ENCODE data around the gene ZNF526. TPM values are rescaled to one million over a fixed set of nuclear protein-coding genes. Genes with fewer than 3 reads are reported as not detected.

The ZNF526 gene
- total RNA-seq, 1 experiment from 2014 or later = 21.3 TPM

DNA sequence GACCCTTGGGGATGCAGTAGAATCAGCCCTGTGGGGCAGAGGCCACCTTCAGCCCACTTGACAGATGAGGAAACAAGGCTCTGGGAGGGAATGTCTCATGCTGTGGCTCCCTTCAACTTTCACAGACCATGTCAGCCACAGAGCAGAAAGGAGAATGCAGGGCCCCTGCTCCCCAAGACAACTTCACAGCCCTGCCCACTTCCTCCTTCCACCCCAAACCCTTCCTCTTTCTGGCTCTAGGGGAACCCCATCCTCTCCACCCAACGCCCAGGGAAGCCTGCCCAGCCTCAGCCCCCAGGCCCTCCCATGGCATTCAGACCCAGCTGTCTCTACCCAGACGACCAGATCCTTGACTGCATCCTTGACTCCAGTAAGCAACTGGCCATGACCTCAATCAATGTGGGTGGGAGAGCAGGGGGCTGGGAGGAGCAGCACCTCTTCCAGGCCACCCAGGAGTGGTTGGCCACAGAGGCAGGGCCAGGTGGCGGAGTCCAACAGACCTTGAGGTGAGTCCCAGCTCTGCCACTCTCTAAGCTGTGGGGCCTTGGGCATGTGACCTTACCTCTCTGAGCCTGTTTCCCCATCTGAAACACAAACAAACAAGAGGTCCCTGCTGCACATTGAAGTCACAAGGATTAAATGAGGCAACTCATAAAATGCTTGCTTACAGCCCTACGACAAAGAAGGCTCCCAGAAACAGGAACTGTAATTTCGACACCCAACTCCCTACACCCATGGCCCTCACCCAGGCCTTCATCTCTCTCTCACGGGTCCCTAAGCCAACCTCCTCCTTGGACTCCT is 18.4 kb upstream of the ZNF526 start:
- H3K4me3 ChIP-seq (ENCODE audit: low read depth, low read length, poor library complexity, severe bottlenecking) = no peak overlapping the region
- no TSS peak for BruUV-seq (replicated peaks)
- H3K27ac ChIP-seq (ENCODE audit: low read depth, low read length, poor library complexity, severe bottlenecking) = no peak overlapping the region
- H3K36me3 ChIP-seq (ENCODE audit: insufficient read depth, low read length, poor library complexity, severe bottlenecking) = peaks cover 62% of the 10 kb centered on the region
- no peaks in the 10 kb centered on the region for H3K27me3 ChIP-seq (replicated peaks; ENCODE audit: insufficient read depth, low read depth, low read length, poor library complexity)
- no peaks in the 10 kb centered on the region for H3K9me3 ChIP-seq (ENCODE audit: low read depth, low read length, poor library complexity, severe bottlenecking)
- no peaks in the 10 kb centered on the region for H3K4me1 ChIP-seq (ENCODE audit: insufficient read depth, low read length, poor library complexity, severe bottlenecking)
- intact Hi-C loops (cut with micrococcal nuclease; ENCODE audit: unreplicated experiment) = no loop called here
- ChIA-PET CTCF (no interaction called here), POLR2A (ENCODE audit: low non-redundant PET) (no interaction called here)
- TF ChIP-seq CTCF (conservative IDR thresholded peaks at IDR 0.05; ENCODE audit: low read depth, low read length) (no peak), EZH2 (IDR thresholded peaks at IDR 0.05; ENCODE audit: borderline replicate concordance, low read depth, low read length, poor library complexity, severe bottlenecking) (no peak)
- DNase-seq (ENCODE audit: low spot score) = no peak

- no peak overlapping the region for H3K4me3 ChIP-seq (ENCODE audit: low read depth, low read length, poor library complexity, severe bottlenecking)
- no peaks in the 10 kb centered on the region for H3K4me1 ChIP-seq (ENCODE audit: insufficient read depth, low read length, poor library complexity, severe bottlenecking)
- H3K9me3 ChIP-seq (ENCODE audit: low read depth, low read length, poor library complexity, severe bottlenecking) = no peaks in the 10 kb centered on the region
- ChIA-PET CTCF (no interaction called here), POLR2A (ENCODE audit: low non-redundant PET) (no interaction called here)
- peaks cover 62% of the 10 kb centered on the region for H3K36me3 ChIP-seq (ENCODE audit: insufficient read depth, low read length, poor library complexity, severe bottlenecking)
- no peak for TF ChIP-seq EZH2 (IDR thresholded peaks at IDR 0.05; ENCODE audit: borderline replicate concordance, low read depth, low read length, poor library complexity, severe bottlenecking)
- no peak for TF ChIP-seq CTCF (conservative IDR thresholded peaks at IDR 0.05; ENCODE audit: low read depth, low read length)
- DNase-seq (ENCODE audit: low spot score) = no peak
- intact Hi-C loops (cut with micrococcal nuclease; ENCODE audit: unreplicated experiment) = no loop called here
- H3K27me3 ChIP-seq (replicated peaks; ENCODE audit: insufficient read depth, low read depth, low read length, poor library complexity) = no peaks in the 10 kb centered on the region
- no peak overlapping the region for H3K27ac ChIP-seq (ENCODE audit: low read depth, low read length, poor library complexity, severe bottlenecking)
- BruUV-seq (replicated peaks) = no TSS peak
Measured at GRCh38 chr19:42202290-42202880, 17.7 kb upstream of the ZNF526 start.

DNA sequence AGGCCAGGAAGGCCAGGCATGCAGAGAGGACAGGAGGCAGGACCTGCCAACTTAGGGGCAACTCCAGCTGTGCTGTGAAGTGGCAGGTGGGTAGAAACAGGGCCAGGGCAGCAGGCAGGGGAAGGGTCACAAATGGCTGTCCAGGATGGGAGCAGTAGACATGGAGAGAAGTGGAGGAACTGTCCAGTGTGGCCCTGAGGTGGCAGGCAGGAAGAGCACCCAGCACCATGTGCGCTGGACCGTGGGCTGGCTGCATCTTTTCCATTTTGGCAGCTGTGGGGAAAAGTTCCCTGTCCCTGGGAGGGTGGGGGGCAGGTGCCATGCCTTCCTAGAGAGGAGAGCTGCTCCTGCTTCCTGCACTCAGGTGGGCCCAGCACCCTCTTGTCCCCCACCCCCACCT is 16.4 kb upstream of the ZNF526 start:
- DNase-seq (ENCODE audit: low spot score) = no peak
- TF ChIP-seq EZH2 (IDR thresholded peaks at IDR 0.05; ENCODE audit: borderline replicate concordance, low read depth, low read length, poor library complexity, severe bottlenecking) = no peak
- TF ChIP-seq CTCF (conservative IDR thresholded peaks at IDR 0.05; ENCODE audit: low read depth, low read length) = no peak
- Histone ChIP-seq H3K9me3 (ENCODE audit: low read depth, low read length, poor library complexity, severe bottlenecking) (no peaks in the 10 kb centered on the region), H3K36me3 (ENCODE audit: insufficient read depth, low read length, poor library complexity, severe bottlenecking) (peaks cover 64% of the 10 kb centered on the region), H3K27me3 (replicated peaks; ENCODE audit: insufficient read depth, low read depth, low read length, poor library complexity) (no peaks in the 10 kb centered on the region), H3K4me1 (ENCODE audit: insufficient read depth, low read length, poor library complexity, severe bottlenecking) (no peaks in the 10 kb centered on the region), H3K27ac (ENCODE audit: low read depth, low read length, poor library complexity, severe bottlenecking) (no peak overlapping the region), H3K4me3 (ENCODE audit: low read depth, low read length, poor library complexity, severe bottlenecking) (no peak overlapping the region)
- intact Hi-C loops (cut with micrococcal nuclease; ENCODE audit: unreplicated experiment) = no loop called here
- CTCF ChIA-PET = no interaction called here
- POLR2A ChIA-PET (ENCODE audit: low non-redundant PET) = no interaction called here
- BruUV-seq (replicated peaks) = no TSS peak

All from A673 (cell line).